Glutamatergic neuron (in vitro differentiated cells): ENCODE measurements around the gene IL36RN. TPM values are rescaled to one million over a fixed set of nuclear protein-coding genes. Genes with fewer than 3 reads are reported as not detected.

Source experiments
- DNase-seq: peaks from one replicate; pipeline ENCODE4 v3.0.0; 2022
- H3K27ac Mint-ChIP-seq: one replicate; pipeline ENCODE4 v1.8.0; 2020; ENCODE audit warnings: mild to moderate bottlenecking, mixed read lengths, inconsistent platforms; ENCODE audit not compliant: unreplicated experiment
- H3K27me3 Mint-ChIP-seq: one replicate; pipeline ENCODE4 v1.8.0; 2020; ENCODE audit warnings: mild to moderate bottlenecking, moderate library complexity, mixed read lengths, inconsistent platforms; ENCODE audit not compliant: unreplicated experiment
- H3K36me3 Mint-ChIP-seq: one replicate; pipeline ENCODE4 v1.8.0; 2020; ENCODE audit warnings: mild to moderate bottlenecking, mixed read lengths, inconsistent platforms; ENCODE audit not compliant: unreplicated experiment
- H3K4me1 Mint-ChIP-seq: one replicate; pipeline ENCODE4 v1.8.0; 2020; ENCODE audit warnings: mild to moderate bottlenecking, low read depth, mixed read lengths, inconsistent platforms; ENCODE audit not compliant: unreplicated experiment
- H3K4me3 Mint-ChIP-seq: one replicate; pipeline ENCODE4 v1.8.0; 2020; ENCODE audit warnings: mild to moderate bottlenecking, mixed read lengths, inconsistent platforms; ENCODE audit not compliant: unreplicated experiment
- H3K9me3 Mint-ChIP-seq: one replicate; pipeline ENCODE4 v1.8.0; 2020; ENCODE audit warnings: mild to moderate bottlenecking, moderate library complexity, mixed read lengths, inconsistent platforms; ENCODE audit not compliant: unreplicated experiment
- CTCF ChIP-seq: fragments of 200-600 bp; sonication (generic); IDR thresholded peaks from one replicate; pipeline ENCODE4 v1.5.0; 2021; ENCODE audit not compliant: partially characterized antibody, unreplicated experiment
- total RNA-seq: library from RNA; stranded (reverse); fragmentation: NEBNext Ultra II Directional; extraction: Animal tissue kit (Norgen Biotek cat#: 25700); gene quantifications from one replicate; pipeline ENCODE4 v1.2.1, GENCODE V29; 2021; ENCODE audit not compliant: unreplicated experiment

IL36RN gene
- total RNA-seq, 1 donor from 2014 or later, result not detected

GRCh38 chr2:113073325-113073834 lies 14.4 kb downstream of the IL36RN start:
- H3K27ac Mint-ChIP-seq, result no peak overlapping the region

GRCh38 chr2:113075030-113075429 lies 16.0 kb downstream of the IL36RN start:
- H3K4me1 Mint-ChIP-seq, result no peaks in the 10 kb centered on the region
- peaks cover 6% of the 10 kb centered on the region for H3K9me3 Mint-ChIP-seq
- no peak for DNase-seq
- H3K4me3 Mint-ChIP-seq, result no peak overlapping the region
- H3K27me3 Mint-ChIP-seq, result no peaks in the 10 kb centered on the region
- H3K27ac Mint-ChIP-seq, result no peak overlapping the region
- no peak for TF ChIP-seq CTCF
- no peaks in the 10 kb centered on the region for H3K36me3 Mint-ChIP-seq

More at GRCh38 chr2:113073325-113073834, 14.4 kb downstream of the IL36RN start:
- Mint-ChIP-seq H3K36me3 (no peaks in the 10 kb centered on the region), H3K4me3 (no peak overlapping the region), H3K27me3 (no peaks in the 10 kb centered on the region), H3K9me3 (peaks cover 6% of the 10 kb centered on the region), H3K4me1 (no peaks in the 10 kb centered on the region)
- DNase-seq, result no peak
- no peak for TF ChIP-seq CTCF

- TF ChIP-seq CTCF, result no peak
- H3K27ac Mint-ChIP-seq, result no peak overlapping the region
- no peaks in the 10 kb centered on the region for H3K27me3 Mint-ChIP-seq
- no peak overlapping the region for H3K4me3 Mint-ChIP-seq
- H3K36me3 Mint-ChIP-seq, result no peaks in the 10 kb centered on the region
- no peaks in the 10 kb centered on the region for H3K4me1 Mint-ChIP-seq
- peaks cover 6% of the 10 kb centered on the region for H3K9me3 Mint-ChIP-seq
- DNase-seq, result no peak
These were observed 16.6 kb downstream of the IL36RN start for GRCh38 chr2:113075600-113075999.

- Mint-ChIP-seq H3K4me1 (no peaks in the 10 kb centered on the region), H3K4me3 (no peak overlapping the region), H3K27me3 (no peaks in the 10 kb centered on the region), H3K27ac (no peak overlapping the region), H3K36me3 (no peaks in the 10 kb centered on the region), H3K9me3 (peaks cover 6% of the 10 kb centered on the region)
- no peak for DNase-seq
- no peak for TF ChIP-seq CTCF
These were observed 18.1 kb downstream of the IL36RN start for GRCh38 chr2:113076954-113077669.

- H3K4me1 Mint-ChIP-seq, result no peaks in the 10 kb centered on the region
- no peak overlapping the region for H3K27ac Mint-ChIP-seq
- H3K4me3 Mint-ChIP-seq, result no peak overlapping the region
- no peak for DNase-seq
- H3K27me3 Mint-ChIP-seq, result no peaks in the 10 kb centered on the region
- peaks cover 6% of the 10 kb centered on the region for H3K9me3 Mint-ChIP-seq
- no peaks in the 10 kb centered on the region for H3K36me3 Mint-ChIP-seq
- TF ChIP-seq CTCF, result no peak
These were observed 18.9 kb downstream of the IL36RN start for GRCh38 chr2:113077921-113078320.
